ENCODE measurements around the gene EXO1.

GRCh38 chr1:241916196-241916595 is 68.2 kb downstream of the EXO1 start:
- TF ChIP-seq CTCF (conservative IDR thresholded peaks at IDR 0.05; ENCODE audit: low read depth, low read length) (no peak), EZH2 (IDR thresholded peaks at IDR 0.05; ENCODE audit: borderline replicate concordance, low read depth, low read length, poor library complexity, severe bottlenecking) (no peak)
